Testis (tissue), 3 donors: ENCODE results near the gene DUSP28. TPM values are rescaled to one million over a fixed set of nuclear protein-coding genes. Genes with fewer than 3 reads are reported as not detected.
A peak's percentile ranks its signal among the peaks of the same experiment; 100 is the strongest.

Experiments
- DNase-seq: peaks from one replicate; pipeline ENCODE4 v3.0.0-alpha.2; 2019
- H3K27ac ChIP-seq, 2 donors: fragments of 200-600 bp; sonication (generic); one replicate each; pipeline ENCODE4 v1.5.1; 2019
- H3K27me3 ChIP-seq: fragments of 200-600 bp; sonication (generic); one replicate; pipeline ENCODE4 v1.5.1; 2019
- H3K36me3 ChIP-seq: fragments of 200-600 bp; sonication (generic); one replicate; pipeline ENCODE4 v1.5.1; 2017; ENCODE audit warnings: low read depth; ENCODE audit errors: missing control alignments
- H3K4me1 ChIP-seq: fragments of 200-600 bp; sonication (generic); one replicate; pipeline ENCODE4 v1.5.1; 2019
- H3K4me3 ChIP-seq, 2 donors: fragments of 200-600 bp; sonication (generic); one replicate each; pipeline ENCODE4 v1.5.1; 2017 to 2019
- H3K9me3 ChIP-seq: fragments of 200-600 bp; sonication (generic); one replicate; pipeline ENCODE4 v1.5.1; 2017
- CTCF ChIP-seq, 3 experiments: fragments of 450-650 bp in 2 of 3; fragments of 200-600 bp in 1 of 3; sonication (generic) in 1 of 3; IDR thresholded peaks; one replicate each; pipeline ENCODE4 v1.5.1; 2016 to 2019; ENCODE audit warnings: antibody characterized with exemption in 3 of 3, mild to moderate bottlenecking in 2 of 3, moderate library complexity in 1 of 3
- POLR2A ChIP-seq: fragments of 450-650 bp; IDR thresholded peaks from one replicate; pipeline ENCODE4 v1.6.1; 2017; ENCODE audit warnings: antibody characterized with exemption, mild to moderate bottlenecking, moderate library complexity
- WGBS, 2 donors: methylation state at CpG; one replicate each; pipeline ENCODE4 v1.1.5; 2018; 5-methylcytosine and 5-hydroxymethylcytosine counted together
- intact Hi-C: fragments of 100-400 bp; cut with DNase I; formaldehyde crosslinking; loops from one replicate; pipeline ENCODE4 v1.15.1; 2023; ENCODE audit warnings: low total_unique reads
- polyA plus RNA-seq: library from polyadenylated mRNA; stranded (reverse); fragments of 350-450 nt; fragmentation: Illumina TruSeq; extraction: RNeasy Lipid Tissue Mini Kit (QIAGEN cat#74804); gene quantifications from one replicate; pipeline ENCODE4 v1.2.3, GENCODE V29; 2014; ENCODE audit warnings: low read depth, low replicate concordance; ENCODE audit not compliant: insufficient read depth
- total RNA-seq, 2 donors: library from RNA; depleted of rRNA; stranded (reverse); fragments of >200 nt; gene quantifications; one replicate each; pipeline ENCODE4 v1.2.3, GENCODE V29; 2016

The DUSP28 gene
- total and polyA plus RNA-seq, 3 donors from 2014 or later, result 19.3 to 37.6 (median 24.7) TPM

GRCh38 chr2:240551288-240551687, 8.9 kb upstream of the DUSP28 start:
- WGBS, 2 donors, result 75 to 86% methylated on average over 4 of the region's 4 CpGs

GRCh38 chr2:240551811-240552210, 8.3 kb upstream of the DUSP28 start:
- TF ChIP-seq POLR2A (no peak), CTCF (IDR thresholded peaks at IDR 0.05) (no peak)
- Histone ChIP-seq H3K27me3 (no peaks in the 10 kb centered on the region), H3K4me3 (no peak overlapping the region), H3K27ac (peak overlapping the region; percentile 21 to 45), H3K4me1 (peaks cover 11% of the 10 kb centered on the region), H3K9me3 (no peaks in the 10 kb centered on the region), H3K36me3 (no peaks in the 10 kb centered on the region)
- WGBS, 2 donors, result 0 to 25% methylated on average over 1 of the region's 1 CpG
- DNase-seq, result peak; percentile 15
- intact Hi-C loops, result no loop called here

More at GRCh38 chr2:240551288-240551687, 8.9 kb upstream of the DUSP28 start:
- no peaks in the 10 kb centered on the region for H3K9me3 ChIP-seq
- H3K27me3 ChIP-seq, result no peaks in the 10 kb centered on the region
- H3K36me3 ChIP-seq, result no peaks in the 10 kb centered on the region
- no peak for DNase-seq
- peaks cover 5% of the 10 kb centered on the region for H3K4me1 ChIP-seq
- peak overlapping the region; percentile 21 to 45 for H3K27ac ChIP-seq
- H3K4me3 ChIP-seq, result no peak overlapping the region
- no peak for TF ChIP-seq POLR2A
- no peak for TF ChIP-seq CTCF (IDR thresholded peaks at IDR 0.05)
- intact Hi-C loops, result no loop called here

- peaks cover 22% of the 10 kb centered on the region for H3K4me1 ChIP-seq
- TF ChIP-seq CTCF (IDR thresholded peaks at IDR 0.05), result no peak
- no peak for TF ChIP-seq POLR2A
- no peak for DNase-seq
- no peaks in the 10 kb centered on the region for H3K9me3 ChIP-seq
- no peaks in the 10 kb centered on the region for H3K27me3 ChIP-seq
- 95 to 98% methylated on average over 6 to 7 of the region's 7 CpGs for WGBS, 2 donors
- H3K36me3 ChIP-seq, result no peaks in the 10 kb centered on the region
- intact Hi-C loops, result no loop called here
- no peak overlapping the region for H3K4me3 ChIP-seq
- H3K27ac ChIP-seq, result no peak overlapping the region
These were observed 6.1 kb upstream of the DUSP28 start for GRCh38 chr2:240553956-240554480.

DNA sequence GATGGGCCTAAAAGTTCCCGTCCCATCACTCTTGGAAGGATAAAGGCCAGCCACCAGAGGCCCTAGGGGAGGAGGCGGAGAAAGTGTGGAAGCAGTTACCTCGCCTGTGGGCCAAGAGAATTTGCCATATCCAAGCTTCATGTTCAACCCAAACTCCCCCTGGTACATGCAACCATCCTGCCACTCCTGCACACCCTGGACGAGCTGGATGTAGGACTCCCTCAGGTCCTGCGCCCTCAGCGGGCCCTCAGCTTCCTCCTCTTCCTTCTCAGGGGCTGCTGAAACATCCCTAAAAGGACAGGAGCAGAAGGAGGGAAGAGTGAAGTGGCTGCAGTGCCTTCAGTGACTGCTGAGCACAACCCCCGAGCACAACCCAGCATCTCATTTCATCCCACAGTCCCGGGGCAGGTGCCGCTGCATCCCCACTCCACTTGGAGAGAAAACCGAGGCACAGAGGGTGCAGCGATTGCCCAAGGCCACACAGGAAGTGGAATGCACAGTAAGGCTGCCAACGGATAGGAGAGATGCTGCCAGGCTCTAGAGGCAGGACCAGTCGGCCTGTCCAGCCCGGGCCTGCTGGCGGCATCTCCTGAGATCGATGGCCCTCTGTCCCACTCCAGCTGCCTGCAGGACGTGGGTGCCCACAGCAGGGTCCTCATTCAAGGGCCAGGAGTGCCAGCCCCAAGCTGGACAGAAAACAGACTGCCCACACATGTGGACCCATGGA, 5.2 kb upstream of the DUSP28 start:
- intact Hi-C loops, result no loop called here
- Histone ChIP-seq H3K4me3 (no peak overlapping the region), H3K27ac (no peak overlapping the region), H3K27me3 (no peaks in the 10 kb centered on the region), H3K4me1 (peaks cover 30% of the 10 kb centered on the region), H3K9me3 (no peaks in the 10 kb centered on the region), H3K36me3 (no peaks in the 10 kb centered on the region)
- no peak for DNase-seq
- TF ChIP-seq POLR2A (no peak), CTCF (IDR thresholded peaks at IDR 0.05) (no peak)
- 88 to 100% methylated on average over 10 to 17 of the region's 17 CpGs for WGBS, 2 donors
